Measurements from ENCODE around the gene CRYZ.

Gene CRYZ

DNA sequence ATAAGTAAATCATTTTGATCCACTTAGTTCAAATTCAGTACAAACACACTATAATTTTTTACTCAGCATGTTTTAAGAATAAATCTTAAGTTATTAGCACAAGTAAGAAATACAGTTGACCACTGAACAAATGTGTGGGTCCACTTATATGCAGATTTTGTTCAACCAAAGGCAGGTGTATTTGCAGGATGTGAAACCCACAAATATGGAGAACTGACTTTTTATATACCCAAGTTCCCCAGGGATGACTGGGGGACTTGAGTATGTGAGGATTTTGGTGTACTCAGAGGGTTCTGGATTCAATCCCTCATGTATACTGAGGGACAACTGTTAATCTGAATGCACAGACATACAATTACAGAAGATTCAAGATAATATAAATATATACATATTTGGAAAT is 33.5 kb downstream of the CRYZ start:
- in situ Hi-C loops (cut with HindIII; ENCODE audit: low sequenced_read_pairs) = no loop called here
- TF ChIP-seq, protein P1, sequence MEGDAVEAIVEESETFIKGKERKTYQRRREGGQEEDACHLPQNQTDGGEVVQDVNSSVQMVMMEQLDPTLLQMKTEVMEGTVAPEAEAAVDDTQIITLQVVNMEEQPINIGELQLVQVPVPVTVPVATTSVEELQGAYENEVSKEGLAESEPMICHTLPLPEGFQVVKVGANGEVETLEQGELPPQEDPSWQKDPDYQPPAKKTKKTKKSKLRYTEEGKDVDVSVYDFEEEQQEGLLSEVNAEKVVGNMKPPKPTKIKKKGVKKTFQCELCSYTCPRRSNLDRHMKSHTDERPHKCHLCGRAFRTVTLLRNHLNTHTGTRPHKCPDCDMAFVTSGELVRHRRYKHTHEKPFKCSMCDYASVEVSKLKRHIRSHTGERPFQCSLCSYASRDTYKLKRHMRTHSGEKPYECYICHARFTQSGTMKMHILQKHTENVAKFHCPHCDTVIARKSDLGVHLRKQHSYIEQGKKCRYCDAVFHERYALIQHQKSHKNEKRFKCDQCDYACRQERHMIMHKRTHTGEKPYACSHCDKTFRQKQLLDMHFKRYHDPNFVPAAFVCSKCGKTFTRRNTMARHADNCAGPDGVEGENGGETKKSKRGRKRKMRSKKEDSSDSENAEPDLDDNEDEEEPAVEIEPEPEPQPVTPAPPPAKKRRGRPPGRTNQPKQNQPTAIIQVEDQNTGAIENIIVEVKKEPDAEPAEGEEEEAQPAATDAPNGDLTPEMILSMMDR (IDR thresholded peaks at IDR 0.05; ENCODE audit: low read depth, low read length, missing control alignments) = no peak

GRCh38 chr1:74697832-74698231 is 35.0 kb downstream of the CRYZ start:
- TF ChIP-seq, protein P1 (IDR thresholded peaks at IDR 0.05; ENCODE audit: low read depth, low read length, missing control alignments) = no peak
- DNase-seq (ENCODE audit: low read depth) = no peak
- H3K4me3 ChIP-seq (ENCODE audit: low read depth, low read length) = no peak overlapping the region
- in situ Hi-C loops (cut with HindIII; ENCODE audit: low sequenced_read_pairs) = no loop called here

More for the DNA sequence above, 33.5 kb downstream of the CRYZ start:
- no peak for DNase-seq (ENCODE audit: low read depth)
- no peak overlapping the region for H3K4me3 ChIP-seq (ENCODE audit: low read depth, low read length)

- TF ChIP-seq, protein P1 (IDR thresholded peaks at IDR 0.05; ENCODE audit: low read depth, low read length, missing control alignments) = no peak
- H3K4me3 ChIP-seq (ENCODE audit: low read depth, low read length) = no peak overlapping the region
- DNase-seq (ENCODE audit: low read depth) = peak; percentile 50
- in situ Hi-C loops (cut with HindIII; ENCODE audit: low sequenced_read_pairs) = no loop called here
Measured at GRCh38 chr1:74693473-74693872, 39.4 kb downstream of the CRYZ start.

DNA sequence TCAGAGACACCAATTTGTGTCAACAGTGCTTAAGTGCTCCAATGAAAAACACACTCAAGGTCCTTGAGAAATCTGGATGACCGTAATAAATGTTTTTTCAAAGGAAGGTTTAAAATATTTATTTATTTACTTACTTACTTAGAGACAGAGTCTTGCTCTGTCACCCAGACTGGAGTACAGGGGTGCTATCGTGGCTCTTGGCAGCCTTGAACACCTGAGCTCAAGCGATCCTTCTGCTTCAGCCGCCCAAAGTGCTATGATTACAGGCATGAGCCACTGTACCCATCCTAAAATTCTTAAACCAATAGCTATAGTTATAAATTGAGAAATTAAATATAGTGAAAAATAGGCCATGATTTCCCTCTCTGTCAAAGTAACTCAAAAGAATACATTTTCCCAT is 41.9 kb downstream of the CRYZ start:
- no peak overlapping the region for H3K4me3 ChIP-seq (ENCODE audit: low read depth, low read length)
- TF ChIP-seq, protein P1 (IDR thresholded peaks at IDR 0.05; ENCODE audit: low read depth, low read length, missing control alignments) = no peak
- in situ Hi-C loops (cut with HindIII; ENCODE audit: low sequenced_read_pairs) = no loop called here
- no peak for DNase-seq (ENCODE audit: low read depth)

DNA sequence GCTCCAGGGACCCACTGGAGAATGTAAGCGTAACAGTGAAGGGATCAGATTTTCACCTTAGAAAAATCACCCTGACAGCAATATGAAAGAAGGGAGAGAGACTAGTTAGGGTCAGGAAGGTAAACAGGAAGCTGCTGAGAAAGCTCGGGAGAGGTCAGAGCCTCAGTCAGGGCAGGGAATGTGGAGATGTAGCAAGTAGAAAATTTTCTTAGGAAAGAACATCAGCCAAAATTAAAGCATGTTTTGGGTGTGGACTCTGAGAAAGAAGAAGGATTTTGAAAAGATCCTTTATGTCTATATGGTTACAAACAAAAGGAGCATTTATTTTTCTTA is 42.5 kb downstream of the CRYZ start:
- DNase-seq (ENCODE audit: low read depth) = no peak
- TF ChIP-seq, protein P1 (IDR thresholded peaks at IDR 0.05; ENCODE audit: low read depth, low read length, missing control alignments) = no peak
- no peak overlapping the region for H3K4me3 ChIP-seq (ENCODE audit: low read depth, low read length)
- in situ Hi-C loops (cut with HindIII; ENCODE audit: low sequenced_read_pairs) = no loop called here

- H3K4me3 ChIP-seq (ENCODE audit: low read depth, low read length) = no peak overlapping the region
- in situ Hi-C loops (cut with HindIII; ENCODE audit: low sequenced_read_pairs) = no loop called here
- peak; percentile 53 for DNase-seq (ENCODE audit: low read depth)
- TF ChIP-seq, protein P1 (IDR thresholded peaks at IDR 0.05; ENCODE audit: low read depth, low read length, missing control alignments) = peak; percentile 67
Measured at GRCh38 chr1:74689621-74690363, 43.1 kb downstream of the CRYZ start.
